Measurements from ENCODE around the gene KRTAP10-5.
"Not testable (repeated sequence)": the region's sequence is repeated elsewhere in the genome, so short reads cannot be mapped to it uniquely, and the experiment has no call there.

KRTAP10-5 gene

DNA sequence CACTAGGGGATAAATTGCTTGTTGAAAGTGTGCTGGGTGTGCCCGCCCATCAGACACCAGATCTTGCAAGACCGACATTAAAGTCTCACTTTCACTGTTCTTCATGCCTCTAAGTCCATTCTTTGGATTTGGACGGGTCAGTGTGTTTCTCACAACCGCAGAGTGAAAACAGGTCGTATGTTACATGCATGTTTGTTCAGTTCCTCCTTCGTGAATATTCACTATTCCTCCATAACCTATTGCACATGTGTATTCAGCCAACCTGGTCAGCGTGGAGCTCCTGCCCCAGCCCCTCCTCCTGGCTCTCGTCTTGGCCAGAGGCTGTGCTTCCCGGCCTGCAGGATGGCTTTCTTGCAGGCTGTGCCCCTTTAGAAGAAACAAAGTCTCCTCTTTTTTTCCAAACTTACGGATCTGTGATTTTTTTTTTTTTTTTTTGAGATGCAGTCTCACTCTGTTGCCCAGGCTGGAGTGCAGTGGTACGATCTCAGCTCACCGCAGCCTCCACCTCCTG is 14.1 kb upstream of the KRTAP10-5 start:
- H3K4me3 ChIP-seq (ENCODE audit: low read depth, low read length) = no peak overlapping the region
- no peak for DNase-seq (ENCODE audit: low read depth)
- TF ChIP-seq, protein P1, sequence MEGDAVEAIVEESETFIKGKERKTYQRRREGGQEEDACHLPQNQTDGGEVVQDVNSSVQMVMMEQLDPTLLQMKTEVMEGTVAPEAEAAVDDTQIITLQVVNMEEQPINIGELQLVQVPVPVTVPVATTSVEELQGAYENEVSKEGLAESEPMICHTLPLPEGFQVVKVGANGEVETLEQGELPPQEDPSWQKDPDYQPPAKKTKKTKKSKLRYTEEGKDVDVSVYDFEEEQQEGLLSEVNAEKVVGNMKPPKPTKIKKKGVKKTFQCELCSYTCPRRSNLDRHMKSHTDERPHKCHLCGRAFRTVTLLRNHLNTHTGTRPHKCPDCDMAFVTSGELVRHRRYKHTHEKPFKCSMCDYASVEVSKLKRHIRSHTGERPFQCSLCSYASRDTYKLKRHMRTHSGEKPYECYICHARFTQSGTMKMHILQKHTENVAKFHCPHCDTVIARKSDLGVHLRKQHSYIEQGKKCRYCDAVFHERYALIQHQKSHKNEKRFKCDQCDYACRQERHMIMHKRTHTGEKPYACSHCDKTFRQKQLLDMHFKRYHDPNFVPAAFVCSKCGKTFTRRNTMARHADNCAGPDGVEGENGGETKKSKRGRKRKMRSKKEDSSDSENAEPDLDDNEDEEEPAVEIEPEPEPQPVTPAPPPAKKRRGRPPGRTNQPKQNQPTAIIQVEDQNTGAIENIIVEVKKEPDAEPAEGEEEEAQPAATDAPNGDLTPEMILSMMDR (IDR thresholded peaks at IDR 0.05; ENCODE audit: control insufficient read depth, extremely low read depth, insufficient read depth) = no peak

DNA sequence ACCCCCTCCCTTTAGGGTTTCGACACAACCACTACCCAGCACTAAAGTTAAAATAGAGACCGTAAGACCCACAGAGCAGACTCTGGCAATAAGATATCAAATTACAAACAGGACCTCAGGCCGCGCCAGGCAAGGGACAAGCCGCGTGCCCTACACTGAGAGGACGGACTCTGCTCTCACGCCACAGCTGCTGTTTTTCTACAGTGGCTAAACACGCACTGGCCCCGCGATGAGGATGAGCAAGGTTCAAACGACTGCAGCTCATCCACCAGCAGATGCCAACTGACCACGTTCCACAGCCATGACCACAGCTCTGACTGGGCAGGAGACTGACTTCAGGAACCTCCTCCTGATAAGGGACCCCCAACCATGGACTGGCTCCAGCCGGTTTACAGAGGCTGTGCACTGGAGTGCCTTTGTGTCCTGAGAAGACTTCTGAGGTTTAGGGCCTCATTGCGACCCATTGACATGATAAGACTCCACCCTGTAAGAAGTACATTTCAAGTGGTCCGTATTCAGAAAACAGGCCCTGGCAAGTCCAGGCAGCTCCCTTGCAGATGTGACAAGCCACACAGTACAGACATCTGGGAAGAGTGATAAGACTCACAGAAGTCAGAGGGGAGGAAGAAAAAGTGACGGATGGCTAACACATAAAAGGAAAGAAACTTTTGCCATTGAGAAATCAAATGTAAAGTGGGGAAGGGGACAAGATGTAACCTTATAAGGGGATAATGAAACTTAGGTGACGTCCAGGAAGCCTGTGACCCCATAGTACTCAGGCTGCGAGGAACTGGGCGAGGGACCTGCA is 13.4 kb upstream of the KRTAP10-5 start:
- no peak for DNase-seq (ENCODE audit: low read depth)
- TF ChIP-seq, protein P1 (IDR thresholded peaks at IDR 0.05; ENCODE audit: control insufficient read depth, extremely low read depth, insufficient read depth) = no peak

DNA sequence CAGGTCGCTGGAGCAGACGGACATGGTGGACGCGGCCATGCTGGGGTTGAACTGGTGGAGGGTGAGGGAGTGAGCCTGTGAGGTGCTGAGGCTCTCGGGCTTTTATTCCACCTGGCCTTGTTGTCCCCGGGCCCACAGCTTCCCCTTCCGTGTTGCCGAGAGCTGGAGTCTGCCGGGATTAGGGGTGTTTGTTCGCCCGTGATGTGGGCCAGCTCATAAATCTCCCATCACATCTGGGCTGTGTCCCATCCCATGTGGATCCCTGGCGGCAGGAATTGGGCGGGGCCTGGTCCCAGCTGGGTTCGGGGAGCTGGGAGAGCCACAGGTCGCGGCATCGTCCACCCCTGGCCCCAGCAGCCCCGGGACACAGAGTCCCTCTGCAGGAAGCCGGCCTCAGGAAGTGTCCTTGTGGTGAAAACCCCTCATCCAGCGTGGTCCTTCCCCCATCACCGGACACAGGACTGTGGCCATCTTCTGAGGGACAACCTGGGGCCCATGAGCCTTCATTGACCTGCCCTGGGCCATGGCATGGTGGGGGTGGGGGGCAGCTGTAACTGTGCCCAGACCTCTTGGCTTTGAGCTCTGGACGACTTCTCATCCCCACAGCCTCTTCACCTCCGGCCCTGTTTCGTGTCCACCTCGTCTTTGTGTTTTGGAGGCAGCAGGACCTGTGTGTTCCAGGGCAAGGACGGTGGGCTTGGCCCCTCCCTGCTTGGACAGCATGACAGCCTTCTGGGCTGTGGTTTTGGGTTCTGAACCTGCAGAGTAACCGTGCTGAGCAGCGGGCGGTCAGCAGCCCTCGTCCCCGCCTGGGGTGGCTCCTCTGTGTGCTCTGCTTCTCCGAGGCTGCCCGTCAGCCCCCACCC is 12.3 kb upstream of the KRTAP10-5 start, which contains the start of gene KRTAP10-6:
Gene KRTAP10-6 (minus strand): TSS at position 60 of the 866 bp plus-strand sequence. CDS start 21 bp downstream, at position 39.
- TF ChIP-seq, protein P1 (IDR thresholded peaks at IDR 0.05; ENCODE audit: control insufficient read depth, extremely low read depth, insufficient read depth) = no peak
- no peak for DNase-seq (ENCODE audit: low read depth)

More for the DNA sequence above, 13.4 kb upstream of the KRTAP10-5 start:
- no peak overlapping the region for H3K4me3 ChIP-seq (ENCODE audit: low read depth, low read length)

GRCh38 chr21:44591801-44592130 is 11.4 kb upstream of the KRTAP10-5 start:
- DNase-seq (ENCODE audit: low read depth) = not testable (repeated sequence)

More for the DNA sequence above, 12.3 kb upstream of the KRTAP10-5 start, which contains the start of gene KRTAP10-6:
- no peak within 1 kb of the TSS for H3K4me3 ChIP-seq (ENCODE audit: low read depth, low read length)

DNA sequence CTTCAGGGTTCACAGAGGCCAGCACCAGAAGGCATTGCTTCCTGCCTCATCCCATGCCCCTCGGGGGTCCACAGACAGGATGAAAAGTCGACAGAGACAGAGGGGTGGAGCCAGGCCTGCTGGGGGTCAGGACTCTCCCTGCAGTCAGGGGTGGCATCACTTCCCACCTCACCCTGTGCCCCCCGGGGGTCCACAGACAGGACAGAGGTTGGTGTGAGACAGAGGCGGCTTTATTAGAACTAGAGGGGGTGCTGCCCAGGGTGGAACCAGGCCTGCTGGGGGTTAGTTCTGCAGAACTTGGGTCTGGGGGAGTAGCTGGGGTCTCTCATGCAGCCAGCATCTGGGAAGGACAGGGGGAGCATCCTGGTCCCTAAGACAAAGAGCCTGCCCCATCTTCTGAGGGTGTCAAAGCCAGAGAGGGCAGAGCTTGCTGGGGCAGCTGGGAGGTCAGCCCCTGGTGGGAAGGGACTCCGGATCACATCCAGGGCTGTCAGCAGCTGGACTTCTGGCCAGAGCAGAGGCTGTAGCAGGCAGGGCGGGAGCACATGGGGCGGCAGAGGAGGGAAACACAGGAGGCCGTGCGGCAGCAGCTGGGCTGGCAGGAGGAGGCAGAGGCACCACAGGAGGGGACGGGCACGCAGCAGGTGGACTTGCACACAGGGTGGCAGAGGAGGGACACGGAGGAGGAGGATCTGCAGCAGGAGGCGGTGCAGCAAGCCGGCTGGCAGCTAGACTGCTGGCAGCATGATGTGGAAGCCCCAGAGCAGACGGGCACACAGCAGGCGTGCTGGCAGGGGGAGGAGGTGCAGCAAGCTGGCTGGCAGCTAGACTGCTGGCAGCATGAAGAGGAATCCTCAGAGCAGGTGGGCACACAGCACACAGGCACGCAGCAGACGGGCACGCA is 10.7 kb upstream of the KRTAP10-5 start:
- not testable (repeated sequence) for H3K4me3 ChIP-seq (ENCODE audit: low read depth, low read length); DNase-seq (ENCODE audit: low read depth)

More at GRCh38 chr21:44591801-44592130, 11.4 kb upstream of the KRTAP10-5 start:
- not testable (repeated sequence) for H3K4me3 ChIP-seq (ENCODE audit: low read depth, low read length)

GRCh38 chr21:44590311-44590721 is 9.9 kb upstream of the KRTAP10-5 start:
- no peak overlapping the region for H3K4me3 ChIP-seq (ENCODE audit: low read depth, low read length)
- TF ChIP-seq, protein P1 (IDR thresholded peaks at IDR 0.05; ENCODE audit: control insufficient read depth, extremely low read depth, insufficient read depth) = no peak
- DNase-seq (ENCODE audit: low read depth) = no peak

DNA sequence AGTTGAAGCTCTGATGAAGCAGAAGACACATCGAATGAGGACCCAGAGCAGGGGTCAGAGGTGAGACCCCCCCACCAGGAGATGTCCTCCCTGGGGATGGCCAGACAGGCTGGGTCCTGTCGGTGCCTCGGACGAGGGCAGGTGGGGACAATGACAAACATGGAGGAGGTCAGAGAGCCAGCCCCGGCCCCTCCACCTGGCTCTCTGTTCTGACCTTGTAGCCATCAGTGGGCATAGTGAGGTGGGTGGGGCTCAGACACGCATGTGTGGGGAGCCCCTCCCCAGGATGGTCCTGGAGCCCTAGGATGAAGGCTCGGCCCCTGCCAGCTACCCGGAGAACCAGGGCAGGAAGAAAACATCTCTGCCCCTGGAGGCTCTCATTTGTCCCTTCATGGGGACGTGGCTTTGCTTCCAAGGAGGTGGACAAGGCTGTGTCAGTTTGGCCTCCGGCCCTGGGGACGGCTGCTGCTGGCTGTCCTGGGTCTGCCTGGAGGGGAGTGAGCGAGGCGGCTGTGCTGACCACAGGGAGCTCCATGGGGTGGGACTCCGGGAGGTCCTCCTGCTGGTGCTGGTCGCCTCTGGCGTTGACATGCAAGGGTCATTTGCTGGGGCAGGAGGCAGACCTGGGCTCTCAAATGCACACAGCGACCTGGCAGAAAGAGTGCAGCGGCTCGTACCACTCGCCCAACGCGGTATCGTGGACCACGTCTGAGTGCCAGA is 9.3 kb upstream of the KRTAP10-5 start:
- TF ChIP-seq, protein P1 (IDR thresholded peaks at IDR 0.05; ENCODE audit: control insufficient read depth, extremely low read depth, insufficient read depth) = no peak
- no peak overlapping the region for H3K4me3 ChIP-seq (ENCODE audit: low read depth, low read length)
- DNase-seq (ENCODE audit: low read depth) = no peak

Measured in LNCaP clone FGC (cell line).